Spleen (tissue), 11 donors: ENCODE data around the gene PPT2. TPM values are rescaled to one million over a fixed set of nuclear protein-coding genes. Genes with fewer than 3 reads are reported as not detected.

Source experiments
- DNase-seq: peaks from one replicate; pipeline ENCODE4 v3.0.0-alpha.2; 2020
- H3K27ac ChIP-seq, 8 donors: fragments of 200-600 bp; sonication (generic) in 7 of 8; 1 replicate in 4 of 8; 2 replicates in 4 of 8; pipeline versions ENCODE4 v1.5.0 to v1.8.0; 2016 to 2021; ENCODE audit warnings: inconsistent platforms in 4 of 8, mild to moderate bottlenecking in 4 of 8, moderate library complexity in 1 of 8
- H3K27me3 ChIP-seq, 7 donors: fragments of 200-600 bp; sonication (generic) in 6 of 7; replicated peaks in 1 of 7; 1 replicate in 4 of 7; 2 replicates in 3 of 7; pipeline versions ENCODE4 v1.5.0 to v1.8.0; 2016 to 2021; ENCODE audit warnings: inconsistent platforms in 3 of 7, mild to moderate bottlenecking in 1 of 7
- H3K36me3 ChIP-seq, 6 donors: fragments of 200-600 bp; sonication (generic) in 5 of 6; 1 replicate in 4 of 6; 2 replicates in 2 of 6; pipeline versions ENCODE4 v1.5.0 to v1.8.0; 2016 to 2021; ENCODE audit warnings: inconsistent platforms in 2 of 6
- H3K4me1 ChIP-seq, 6 donors: fragments of 200-600 bp; sonication (generic) in 5 of 6; 1 replicate in 3 of 6; 2 replicates in 3 of 6; pipeline versions ENCODE4 v1.5.0 to v1.8.0; 2016 to 2021; ENCODE audit warnings: inconsistent platforms in 3 of 6
- H3K4me3 ChIP-seq, 8 donors: fragments of 200-600 bp; sonication (generic) in 7 of 8; 1 replicate in 4 of 8; 2 replicates in 4 of 8; pipeline versions ENCODE4 v1.5.0 to v1.8.0; 2016 to 2021; ENCODE audit warnings: inconsistent platforms in 4 of 8, mild to moderate bottlenecking in 4 of 8, moderate library complexity in 2 of 8
- H3K9me3 ChIP-seq, 8 donors: fragments of 200-600 bp; sonication (generic) in 7 of 8; 1 replicate in 4 of 8; 2 replicates in 4 of 8; pipeline versions ENCODE4 v1.5.0 to v1.8.0; 2016 to 2021; ENCODE audit warnings: inconsistent platforms in 4 of 8
- POLR2A ChIP-seq, 3 donors: fragments of 450-650 bp; IDR thresholded peaks; one replicate each; pipeline ENCODE4 v1.5.1; 2017; ENCODE audit warnings: antibody characterized with exemption in 3 of 3, mild to moderate bottlenecking in 1 of 3
- POLR2AphosphoS5 ChIP-seq, 3 donors: sonication (generic); formaldehyde crosslinking; IDR thresholded peaks; one replicate each; pipeline ENCODE4 v1.5.1; 2017; ENCODE audit warnings: antibody characterized with exemption in 3 of 3
- WGBS, 5 donors: extraction: QIAGEN DNeasy Blood & Tissue Kit in 3 of 5; methylation state at CpG; one replicate each; pipeline versions ENCODE4 v1.1.5 to v1.1.7; 2013 to 2018; 5-methylcytosine and 5-hydroxymethylcytosine counted together
- intact Hi-C: fragments of 100-400 bp; cut with DNase I; formaldehyde crosslinking; loops from one replicate; pipeline ENCODE4 v1.15.0; 2023; ENCODE audit warnings: low total_unique reads
- polyA plus RNA-seq, 3 donors: library from polyadenylated mRNA; stranded (reverse); fragments of 200-250 nt; gene quantifications; one replicate each; pipeline ENCODE4 v1.2.1, GENCODE V29; 2013
- total RNA-seq, 7 donors: library from RNA; depleted of rRNA in 3 of 7; stranded (reverse); fragments of >200 nt in 3 of 7; fragmentation: NEBNext Ultra II Directional in 4 of 7; extraction: Animal tissue kit (Norgen Biotek cat#: 25700) in 4 of 7; gene quantifications; one replicate each; pipeline versions ENCODE4 v1.1.0 to v1.2.1, GENCODE V29; 2016 to 2021
- TF ChIP-seq, protein P1 (sequence below), 11 experiments: fragments of 200-600 bp in 7 of 11; fragments of 450-650 bp in 4 of 11; sonication (generic) in 4 of 11; IDR thresholded peaks in 8 of 11; conservative IDR thresholded peaks in 3 of 11; 1 replicate in 7 of 11; 2 replicates in 4 of 11; pipeline versions ENCODE4 v1.4.0 to v1.8.0; 2016 to 2021; ENCODE audit warnings: antibody characterized with exemption in 11 of 11, inconsistent platforms in 4 of 11, mild to moderate bottlenecking in 1 of 11
- donor health status: healthy with polysubstance abuse.
- donor health status: DM: no; HTN: no; CAD: no; lungs with moderate emphysema.
- donor health status: DM: no; HTN: no; CAD: no.
- donor health status: Bipolar disorder and iron deficiency.
- donor health status: healthy.
- donor health status: DM: no; HTN: no; CAD: no.
- donor health status: DM: yes; HTN: yes; CAD: no.

PPT2 gene
- total and polyA plus RNA-seq, 10 donors, result 2.3 to 26.7 (median 16.8) TPM

DNA sequence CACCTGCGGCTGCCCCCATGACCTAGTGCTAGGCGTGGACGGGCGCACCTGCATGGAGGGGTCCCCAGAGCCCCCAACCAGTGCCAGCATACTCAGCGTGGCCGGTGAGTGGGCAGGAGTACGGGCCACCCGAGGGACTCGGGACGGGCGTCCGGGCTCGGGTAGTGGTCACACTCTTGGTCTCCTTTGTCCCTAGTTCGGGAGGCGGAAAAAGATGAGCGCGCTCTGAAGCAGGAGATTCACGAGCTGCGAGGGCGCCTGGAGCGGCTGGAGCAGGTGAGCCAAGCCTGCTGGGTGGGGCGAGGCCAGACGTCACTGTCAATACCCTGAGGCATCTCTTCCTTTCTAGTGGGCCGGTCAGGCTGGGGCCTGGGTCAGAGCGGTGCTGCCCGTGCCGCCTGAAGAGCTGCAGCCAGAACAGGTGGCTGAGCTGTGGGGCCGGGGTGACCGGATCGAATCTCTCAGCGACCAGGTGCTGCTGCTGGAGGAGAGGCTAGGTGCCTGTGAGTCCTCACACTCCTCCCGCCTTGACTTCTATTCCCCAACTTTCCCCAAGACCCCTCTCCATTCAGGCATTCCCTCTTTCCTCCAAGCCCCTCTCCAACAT, 13.3 kb downstream of the PPT2 start:
- WGBS, 5 donors, result 91 to 94% (median 93%) methylated on average over 32 of the region's 32 CpGs
- intact Hi-C loops, result no loop called here

DNA sequence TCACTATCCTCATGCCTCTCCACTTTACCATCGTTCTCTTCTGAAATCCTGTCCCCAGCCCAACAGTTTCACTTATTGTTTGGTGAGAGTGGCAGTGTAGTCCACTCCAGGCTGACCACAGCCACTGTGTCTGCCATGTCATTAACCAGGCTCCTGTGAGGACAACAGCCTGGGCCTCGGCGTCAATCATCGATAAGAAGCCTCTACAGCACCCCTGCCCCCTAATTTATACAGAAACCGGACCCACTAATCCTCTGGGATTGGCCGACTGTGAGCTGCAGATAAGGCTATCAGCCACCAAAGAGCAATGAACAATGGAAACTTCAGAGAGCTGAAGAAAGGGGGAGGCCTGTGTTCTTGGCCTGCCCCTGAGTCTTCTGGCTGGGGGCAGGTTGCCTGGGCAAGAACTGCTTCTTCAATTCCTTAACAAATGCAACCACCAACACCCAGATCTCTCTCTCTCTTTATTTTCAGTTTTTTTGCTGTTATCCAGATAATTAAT, 13.9 kb downstream of the PPT2 start:
- WGBS, 5 donors, result 78 to 87% (median 84%) methylated on average over 6 of the region's 6 CpGs
- DNase-seq, result peak; percentile 13
- H3K4me1 ChIP-seq, result peaks cover 0 to 5% (median 2%) of the 10 kb centered on the region in 6 donors
- H3K4me3 ChIP-seq, result no peak overlapping the region
- peaks cover 0 to 76% (median 35%) of the 10 kb centered on the region in 6 donors for H3K36me3 ChIP-seq
- H3K9me3 ChIP-seq, result no peaks in the 10 kb centered on the region
- H3K27me3 ChIP-seq, result no peaks in the 10 kb centered on the region
- H3K27ac ChIP-seq, result no peak overlapping the region
- intact Hi-C loops, result no loop called here
- no peak for TF ChIP-seq POLR2AphosphoS5 (IDR thresholded peaks at IDR 0.05)
- TF ChIP-seq, protein P1, sequence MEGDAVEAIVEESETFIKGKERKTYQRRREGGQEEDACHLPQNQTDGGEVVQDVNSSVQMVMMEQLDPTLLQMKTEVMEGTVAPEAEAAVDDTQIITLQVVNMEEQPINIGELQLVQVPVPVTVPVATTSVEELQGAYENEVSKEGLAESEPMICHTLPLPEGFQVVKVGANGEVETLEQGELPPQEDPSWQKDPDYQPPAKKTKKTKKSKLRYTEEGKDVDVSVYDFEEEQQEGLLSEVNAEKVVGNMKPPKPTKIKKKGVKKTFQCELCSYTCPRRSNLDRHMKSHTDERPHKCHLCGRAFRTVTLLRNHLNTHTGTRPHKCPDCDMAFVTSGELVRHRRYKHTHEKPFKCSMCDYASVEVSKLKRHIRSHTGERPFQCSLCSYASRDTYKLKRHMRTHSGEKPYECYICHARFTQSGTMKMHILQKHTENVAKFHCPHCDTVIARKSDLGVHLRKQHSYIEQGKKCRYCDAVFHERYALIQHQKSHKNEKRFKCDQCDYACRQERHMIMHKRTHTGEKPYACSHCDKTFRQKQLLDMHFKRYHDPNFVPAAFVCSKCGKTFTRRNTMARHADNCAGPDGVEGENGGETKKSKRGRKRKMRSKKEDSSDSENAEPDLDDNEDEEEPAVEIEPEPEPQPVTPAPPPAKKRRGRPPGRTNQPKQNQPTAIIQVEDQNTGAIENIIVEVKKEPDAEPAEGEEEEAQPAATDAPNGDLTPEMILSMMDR (IDR thresholded peaks at IDR 0.05 in 8 of 11, conservative IDR thresholded peaks at IDR 0.05 in 3 of 11), result no peak
- TF ChIP-seq POLR2A (IDR thresholded peaks at IDR 0.05), result no peak

More for the DNA sequence above, 13.3 kb downstream of the PPT2 start:
- no peak overlapping the region for H3K27ac ChIP-seq
- peak; percentile 71 for DNase-seq
- no peaks in the 10 kb centered on the region for H3K27me3 ChIP-seq
- TF ChIP-seq POLR2A (IDR thresholded peaks at IDR 0.05) (no peak), POLR2AphosphoS5 (IDR thresholded peaks at IDR 0.05) (peak in 1 of 3 donors; percentile 28)
- peaks cover 0 to 81% (median 35%) of the 10 kb centered on the region in 6 donors for H3K36me3 ChIP-seq
- H3K4me1 ChIP-seq, result no peaks in the 10 kb centered on the region
- no peak overlapping the region for H3K4me3 ChIP-seq
- H3K9me3 ChIP-seq, result no peaks in the 10 kb centered on the region

DNA sequence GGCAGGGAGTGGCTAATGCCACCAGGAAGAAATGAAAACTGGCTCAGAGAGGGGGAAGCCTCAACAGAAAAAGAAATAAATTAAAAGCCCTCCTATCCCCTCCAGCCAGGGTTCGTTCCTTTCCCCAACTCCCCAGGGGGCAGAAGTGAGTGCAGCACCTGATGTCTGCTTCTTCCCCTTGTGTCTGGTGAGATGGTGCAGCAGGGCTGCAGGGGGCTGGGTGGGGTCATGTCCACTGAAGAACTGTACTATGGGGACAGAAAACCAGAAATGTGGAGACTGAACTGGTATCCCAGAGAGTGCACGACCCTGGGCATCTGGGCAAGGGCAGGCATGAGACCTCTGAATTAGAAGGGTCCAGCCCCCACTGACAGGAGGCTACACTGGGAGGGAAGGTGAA, 14.4 kb downstream of the PPT2 start:
- WGBS, 5 donors, result 64 to 79% (median 71%) methylated on average over 2 of the region's 2 CpGs
- Histone ChIP-seq H3K36me3 (peaks cover 0 to 70% (median 35%) of the 10 kb centered on the region in 6 donors), H3K27me3 (no peaks in the 10 kb centered on the region), H3K27ac (peak overlapping the region in 2 of 8 donors; percentile 2 to 37), H3K4me1 (peaks cover 0 to 10% (median 7%) of the 10 kb centered on the region in 6 donors), H3K4me3 (no peak overlapping the region), H3K9me3 (no peaks in the 10 kb centered on the region)
- TF ChIP-seq POLR2AphosphoS5 (IDR thresholded peaks at IDR 0.05), result no peak
- no peak for TF ChIP-seq POLR2A (IDR thresholded peaks at IDR 0.05)
- TF ChIP-seq, protein P1 (IDR thresholded peaks at IDR 0.05 in 8 of 11, conservative IDR thresholded peaks at IDR 0.05 in 3 of 11), result no peak
- DNase-seq, result peak; percentile 45
- intact Hi-C loops, result no loop called here

DNA sequence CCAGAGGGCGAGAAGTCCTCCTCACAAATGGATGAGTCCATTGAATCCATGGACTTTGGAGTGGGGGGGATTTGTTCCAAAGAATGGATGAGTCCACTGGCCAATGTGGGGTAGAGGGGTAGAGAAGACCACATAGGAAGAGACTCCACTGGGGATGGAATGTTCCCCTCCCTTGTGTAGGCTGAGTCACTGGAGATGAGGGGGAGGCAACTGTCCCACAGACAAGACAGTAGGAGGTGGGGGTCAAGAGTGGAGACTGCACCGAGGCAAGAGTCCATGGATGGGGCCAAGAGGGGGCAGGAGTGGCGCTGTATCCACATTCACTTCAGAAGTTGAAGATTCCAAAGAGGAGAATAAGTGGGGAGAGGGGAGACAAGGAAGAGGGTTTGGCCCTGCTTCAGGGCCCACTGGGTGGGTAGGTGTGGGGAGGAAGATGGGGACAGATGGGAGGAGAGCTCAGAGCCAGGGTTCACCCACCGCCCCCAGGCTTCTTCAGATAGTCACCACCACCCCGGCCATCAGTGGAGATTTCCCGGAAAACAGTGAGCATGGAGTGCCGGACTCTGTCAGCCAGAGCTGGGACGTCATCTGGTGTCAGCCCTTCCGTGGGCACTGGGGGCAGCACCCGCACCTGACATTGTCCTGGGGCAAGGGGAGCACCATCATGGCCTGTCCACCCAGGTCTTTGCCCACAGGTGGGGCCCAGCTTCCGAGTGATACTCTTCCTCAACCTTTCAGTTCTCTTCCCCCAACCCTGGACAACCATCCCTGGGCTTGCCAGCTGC, 15.1 kb downstream of the PPT2 start:
- intact Hi-C loops, result no loop called here
- H3K27me3 ChIP-seq, result no peaks in the 10 kb centered on the region
- peaks cover 0 to 15% (median 10%) of the 10 kb centered on the region in 6 donors for H3K4me1 ChIP-seq
- DNase-seq, result peak; percentile 65
- H3K36me3 ChIP-seq, result peaks cover 0 to 67% (median 35%) of the 10 kb centered on the region in 6 donors
- WGBS, 5 donors, result 79 to 95% (median 91%) methylated on average over 11 of the region's 11 CpGs
- no peak overlapping the region for H3K4me3 ChIP-seq
- TF ChIP-seq, protein P1 (IDR thresholded peaks at IDR 0.05 in 8 of 11, conservative IDR thresholded peaks at IDR 0.05 in 3 of 11), result no peak
- no peak for TF ChIP-seq POLR2A (IDR thresholded peaks at IDR 0.05)
- peak in 1 of 3 donors; percentile 43 for TF ChIP-seq POLR2AphosphoS5 (IDR thresholded peaks at IDR 0.05)
- peak overlapping the region in 3 of 8 donors; percentile 2 to 37 (median 11) for H3K27ac ChIP-seq
- no peaks in the 10 kb centered on the region for H3K9me3 ChIP-seq
